ENCODE results near the gene FOXS1. TPM values are rescaled to one million over a fixed set of nuclear protein-coding genes. Genes with fewer than 3 reads are reported as not detected.
"Not testable (repeated sequence)": the region's sequence is repeated elsewhere in the genome, so short reads cannot be mapped to it uniquely, and the experiment has no call there.

FOXS1 gene
- total RNA-seq, 1 donor from 2014 or later: not detected

DNA sequence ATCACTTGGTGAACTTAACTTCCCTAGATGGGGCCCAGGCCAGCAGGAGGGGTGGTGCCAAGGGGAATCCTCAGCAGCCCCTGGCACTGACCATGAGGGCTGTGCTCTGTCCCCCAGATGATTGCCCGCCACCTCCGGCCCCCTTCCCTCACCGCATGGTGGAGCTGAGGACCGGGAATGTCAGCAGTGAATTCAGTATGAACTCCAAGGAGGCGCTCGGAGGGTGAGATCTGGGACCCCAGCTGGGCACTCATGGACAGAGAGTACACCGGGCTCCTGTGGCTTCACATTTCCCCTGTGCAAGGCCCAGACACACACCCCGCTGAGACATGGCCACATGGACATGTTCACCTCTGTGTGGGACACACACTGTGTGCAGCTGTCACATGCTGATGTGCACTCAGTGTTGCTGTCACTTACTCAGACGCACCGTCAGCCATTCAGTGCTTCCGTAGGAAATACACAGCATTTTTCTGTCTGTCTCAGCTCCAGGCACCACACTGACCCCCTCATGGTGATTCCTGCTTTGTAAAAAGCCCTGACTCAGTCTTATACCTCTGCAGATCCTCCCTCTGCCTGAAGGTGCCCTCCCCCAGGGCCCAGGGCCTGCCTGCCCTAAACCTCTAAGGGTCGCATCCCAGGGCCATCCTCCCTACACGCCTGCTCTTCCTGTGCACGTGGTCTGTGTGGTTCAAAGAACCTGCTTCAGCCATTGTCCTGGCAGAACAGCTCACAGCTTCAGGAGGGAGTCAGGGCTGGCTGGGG lies 21.9 kb downstream of the FOXS1 start:
- intact Hi-C loops (cut with micrococcal nuclease): loop anchor here (1.0 to 2.0 kb wide), 3 partner anchors 23 to 829 kb away; no protein-coding TSS in a partner anchor

DNA sequence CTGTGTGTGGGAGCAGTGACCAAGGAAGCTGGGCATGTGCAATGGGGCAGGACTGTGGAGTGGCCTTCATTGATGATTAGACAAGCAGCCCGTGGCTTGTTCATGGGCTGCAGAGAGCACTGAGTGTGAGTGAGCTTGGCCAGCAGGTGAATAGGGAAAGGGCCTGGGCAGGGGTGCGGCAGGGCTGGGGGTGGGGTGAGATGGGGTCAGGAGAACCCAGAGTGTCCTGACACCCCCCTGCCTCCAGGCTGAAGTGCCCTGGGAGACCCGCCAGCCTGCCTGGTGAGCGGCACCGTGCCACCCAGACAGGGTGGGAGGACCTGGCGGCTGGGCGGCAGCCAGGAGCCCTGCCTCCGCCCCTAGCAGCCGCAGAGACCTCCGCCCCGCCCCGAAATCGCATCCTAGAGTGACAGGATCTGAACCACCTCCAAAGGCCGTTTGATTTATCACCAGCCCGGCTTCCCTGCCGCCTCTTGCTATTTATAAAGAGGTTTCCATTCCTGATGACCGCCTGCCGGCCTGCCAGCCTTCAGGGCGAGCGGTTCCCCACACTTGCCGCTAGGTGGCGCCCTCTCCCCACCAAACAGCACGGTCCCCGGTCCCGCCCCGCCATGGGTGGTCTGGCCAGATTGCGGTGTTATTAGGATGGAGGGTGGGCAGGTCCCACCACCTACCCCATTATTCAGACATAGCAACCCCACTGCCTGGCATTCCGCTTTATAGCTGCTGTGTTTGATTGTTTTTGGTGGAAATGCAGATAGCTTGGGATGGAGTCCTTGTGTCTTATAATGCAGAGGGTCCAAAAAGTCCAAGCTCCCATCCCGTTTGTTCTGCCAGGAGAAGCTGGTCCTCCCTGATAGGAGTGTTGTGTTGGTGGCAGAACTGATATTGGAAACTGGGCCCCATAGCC lies 22.7 kb downstream of the FOXS1 start:
- intact Hi-C loops (cut with micrococcal nuclease): loop anchor here (1.0 to 2.0 kb wide), 5 partner anchors 24 to 830 kb away; partner anchors contain the start of gene PDRG1

DNA sequence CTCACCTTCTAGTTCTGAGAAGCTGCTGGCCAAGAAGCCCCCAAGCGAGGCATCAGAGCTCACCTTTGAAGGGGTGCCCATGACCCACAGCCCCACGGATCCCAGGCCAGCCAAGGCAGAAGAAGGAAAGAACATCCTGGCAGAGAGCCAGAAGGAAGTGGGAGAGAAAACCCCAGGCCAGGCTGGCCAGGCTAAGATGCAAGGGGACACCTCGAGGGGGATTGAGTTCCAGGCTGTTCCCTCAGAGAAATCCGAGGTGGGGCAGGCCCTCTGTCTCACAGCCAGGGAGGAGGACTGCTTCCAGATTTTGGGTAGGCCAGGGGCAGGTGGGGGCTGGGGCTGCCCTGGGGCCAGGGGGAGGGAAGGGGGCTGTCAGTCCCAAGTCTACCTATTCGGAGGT lies 24.0 kb downstream of the FOXS1 start:
- intact Hi-C loops (cut with micrococcal nuclease): no loop called here

DNA sequence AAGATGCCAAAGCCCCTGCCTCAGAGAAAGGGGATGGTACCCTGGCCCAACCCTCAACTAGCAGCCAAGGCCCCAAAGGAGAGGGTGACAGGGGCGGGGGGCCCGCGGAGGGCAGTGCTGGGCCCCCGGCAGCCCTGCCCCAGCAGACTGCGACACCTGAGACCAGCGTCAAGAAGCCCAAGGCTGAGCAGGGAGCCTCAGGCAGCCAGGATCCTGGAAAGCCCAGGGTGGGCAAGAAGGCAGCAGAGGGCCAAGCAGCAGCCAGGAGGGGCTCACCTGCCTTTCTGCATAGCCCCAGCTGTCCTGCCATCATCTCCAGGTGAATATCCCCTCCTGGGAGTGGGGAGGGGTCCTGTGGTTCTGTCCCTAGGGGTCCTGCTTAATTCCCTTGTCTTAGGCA lies 25.2 kb downstream of the FOXS1 start:
- intact Hi-C loops (cut with micrococcal nuclease): no loop called here

DNA sequence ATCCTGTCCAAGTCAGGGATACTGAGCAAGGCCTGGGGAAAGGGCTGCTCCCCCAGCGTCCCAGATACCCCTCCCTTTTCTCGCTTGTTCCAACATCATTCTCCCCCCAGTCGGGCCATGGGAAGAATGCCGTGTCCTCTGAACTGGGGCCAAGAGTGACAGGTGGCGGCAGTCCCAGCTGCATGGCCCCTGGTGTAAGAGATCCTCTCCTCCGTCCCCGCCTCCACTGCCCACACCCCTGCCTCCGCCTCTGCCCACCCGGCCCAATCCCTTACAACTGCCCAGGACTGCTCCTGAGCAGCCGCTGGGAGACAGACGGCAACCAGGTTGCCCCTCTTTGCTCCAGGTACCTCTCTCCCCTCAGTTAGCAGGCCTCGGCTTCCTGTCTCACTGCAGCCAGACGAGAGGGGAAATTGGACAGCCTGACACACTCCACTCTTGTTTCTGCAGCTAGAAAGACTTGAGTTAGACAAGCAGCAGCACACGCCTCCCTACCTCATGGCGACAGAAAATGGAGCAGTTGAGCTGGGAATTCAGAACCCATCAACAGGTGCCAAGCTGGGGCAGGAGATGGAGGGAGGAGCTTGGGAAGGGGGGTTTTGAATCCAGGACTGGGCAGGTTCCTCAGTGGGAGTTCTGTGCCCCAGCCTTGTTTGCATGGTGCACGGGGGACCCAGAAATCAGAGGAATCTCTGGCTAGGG lies 26.2 kb downstream of the FOXS1 start, which contains the start of gene MYLK2:
MYLK2 (plus strand) TSS at position 274 of the 702 bp plus-strand sequence; CDS start at position 499, 225 bp downstream.
- intact Hi-C loops (cut with micrococcal nuclease): no loop called here

DNA sequence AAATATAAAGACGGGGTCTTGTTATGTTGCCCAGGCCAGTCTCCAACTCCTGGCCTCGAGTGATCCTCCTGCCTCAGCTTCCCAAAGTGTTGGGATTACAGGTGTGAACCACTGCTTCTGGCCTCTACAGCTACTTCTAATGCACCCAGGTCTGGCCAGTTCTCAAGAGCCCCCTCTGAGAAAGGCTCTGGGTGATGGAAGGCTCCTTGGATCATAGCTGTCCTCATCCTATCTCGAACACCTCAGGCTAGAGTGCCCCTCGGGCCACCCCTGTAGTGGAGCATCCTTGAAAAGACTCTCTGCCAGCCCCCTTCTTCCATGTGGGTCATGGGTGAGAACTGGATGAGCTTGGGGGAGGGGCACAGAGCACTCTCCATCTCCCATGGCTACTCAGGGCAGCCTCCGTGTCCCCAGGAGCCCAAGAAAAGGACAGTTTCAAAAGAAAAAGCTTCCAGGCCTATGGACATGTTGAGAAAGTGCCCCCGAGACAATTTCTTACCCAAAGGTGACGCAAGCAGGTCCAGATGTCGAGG lies 27.0 kb downstream of the FOXS1 start:
- intact Hi-C loops (cut with micrococcal nuclease): no loop called here

DNA sequence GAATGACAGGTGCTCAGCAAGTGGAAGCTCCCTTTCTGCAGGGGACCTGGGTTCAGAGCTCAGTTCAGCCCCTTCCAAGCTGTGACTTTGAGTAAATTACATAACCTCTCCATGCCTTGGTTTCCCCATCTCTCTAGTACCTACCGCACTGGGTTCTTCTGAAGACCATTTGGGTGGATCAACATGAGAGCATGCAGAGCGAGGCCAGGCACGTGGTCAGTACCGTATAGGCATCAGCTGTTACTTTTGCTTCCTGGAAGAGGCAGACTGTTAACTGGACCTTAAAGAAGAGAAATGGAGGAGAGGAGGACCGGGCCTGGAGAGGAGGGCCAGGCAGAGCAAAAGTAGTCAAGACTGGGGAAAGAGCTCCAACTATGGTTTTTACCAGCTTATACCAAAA lies 27.9 kb downstream of the FOXS1 start:
- intact Hi-C loops (cut with micrococcal nuclease): no loop called here

DNA sequence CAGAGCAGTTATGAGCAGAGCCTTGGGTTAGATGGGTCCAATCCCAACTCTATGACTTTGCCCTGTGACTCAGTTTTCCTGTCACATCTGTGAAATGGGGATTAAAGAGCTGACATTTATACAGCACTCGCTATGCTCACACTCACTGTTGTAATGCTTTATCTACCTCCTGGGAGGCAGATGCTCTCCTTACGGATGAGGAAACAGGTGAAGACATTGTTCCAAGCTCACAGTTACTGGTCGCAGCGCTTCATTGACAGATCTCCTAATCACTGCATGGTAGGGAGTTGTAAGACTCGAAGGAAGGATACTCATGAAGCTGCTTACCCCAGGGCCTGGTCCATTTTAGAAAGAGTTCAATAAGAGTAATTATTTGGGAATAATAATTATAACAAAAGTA lies 29.2 kb downstream of the FOXS1 start:
- intact Hi-C loops (cut with micrococcal nuclease): no loop called here

DNA sequence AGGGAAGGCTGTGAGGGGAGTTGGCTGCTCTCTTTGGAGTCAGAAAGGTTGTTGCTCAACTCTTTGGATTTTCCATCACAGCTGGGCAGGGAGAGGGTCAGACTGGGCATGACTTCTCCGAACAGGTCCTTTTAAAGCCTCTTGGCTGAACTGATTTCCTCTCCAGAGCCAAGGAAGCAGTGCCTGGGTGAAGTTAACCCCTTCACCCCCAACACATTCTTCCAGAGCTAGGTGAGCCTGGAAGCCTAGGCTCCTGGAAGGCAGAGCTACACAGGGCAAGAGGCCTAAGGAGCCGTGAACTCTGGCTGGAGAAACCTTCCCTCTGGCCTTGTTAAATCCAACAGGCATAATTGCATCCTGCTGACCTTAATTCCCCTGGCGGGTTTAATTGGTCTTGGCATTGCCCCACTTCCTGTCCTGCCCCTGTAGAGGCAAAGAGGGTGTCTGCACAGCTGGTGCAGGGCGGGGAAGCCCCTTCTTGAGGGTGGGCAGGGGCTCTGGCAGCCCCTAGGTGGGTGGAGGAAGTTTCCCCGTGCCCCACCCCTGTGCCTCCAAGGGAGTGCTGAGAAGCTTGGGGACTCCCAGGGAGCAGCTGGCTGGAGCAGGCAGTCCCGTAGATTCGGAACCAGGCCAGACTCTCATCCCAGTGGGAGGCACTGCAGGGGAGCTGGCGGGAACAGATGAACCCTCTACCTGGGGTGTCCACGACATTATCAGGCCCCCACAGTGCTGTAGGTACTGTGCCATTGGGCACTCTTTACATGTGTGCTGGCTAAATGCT lies 29.8 kb downstream of the FOXS1 start:
- intact Hi-C loops (cut with micrococcal nuclease): no loop called here

DNA sequence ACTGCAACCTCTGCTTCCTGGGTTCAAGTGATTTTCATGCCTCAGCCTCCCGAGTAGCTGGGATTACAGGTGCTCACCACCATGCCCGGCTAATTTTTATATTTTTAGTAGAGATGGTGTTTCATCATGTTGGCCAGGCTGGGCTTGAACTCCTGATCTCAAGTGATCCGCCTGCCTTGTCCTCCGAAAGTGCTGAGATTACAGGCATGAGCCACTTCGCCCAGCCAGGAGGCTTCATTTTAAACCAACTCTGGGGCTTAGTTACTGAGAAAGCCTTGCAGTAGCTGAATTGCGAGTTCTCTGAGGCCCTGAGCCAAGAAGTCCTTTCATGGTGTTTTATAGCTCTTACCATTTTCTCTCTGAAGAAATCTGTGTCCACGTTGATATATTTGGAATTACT lies 31.3 kb downstream of the FOXS1 start:
- intact Hi-C loops (cut with micrococcal nuclease): not testable (repeated sequence)

DNA sequence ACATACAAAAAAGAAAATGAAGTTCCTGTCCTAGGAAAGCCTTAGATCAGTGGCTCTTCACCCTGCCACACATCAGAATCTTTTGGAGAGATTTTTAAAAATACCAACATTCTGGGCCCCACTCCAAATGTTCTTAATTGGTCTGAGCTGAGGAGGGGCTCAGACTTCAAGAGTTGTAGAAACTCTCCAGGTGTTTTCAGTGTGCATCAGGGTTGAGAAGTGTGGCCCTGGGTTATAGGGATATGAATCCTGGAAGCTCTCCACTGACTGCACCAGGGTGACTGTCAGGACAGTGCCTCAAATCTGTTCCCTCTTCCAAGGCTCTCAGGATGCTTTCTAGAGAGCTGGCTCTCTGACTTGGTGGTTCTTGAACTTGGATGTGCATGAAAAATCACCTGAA lies 31.8 kb downstream of the FOXS1 start:
- intact Hi-C loops (cut with micrococcal nuclease): no loop called here

DNA sequence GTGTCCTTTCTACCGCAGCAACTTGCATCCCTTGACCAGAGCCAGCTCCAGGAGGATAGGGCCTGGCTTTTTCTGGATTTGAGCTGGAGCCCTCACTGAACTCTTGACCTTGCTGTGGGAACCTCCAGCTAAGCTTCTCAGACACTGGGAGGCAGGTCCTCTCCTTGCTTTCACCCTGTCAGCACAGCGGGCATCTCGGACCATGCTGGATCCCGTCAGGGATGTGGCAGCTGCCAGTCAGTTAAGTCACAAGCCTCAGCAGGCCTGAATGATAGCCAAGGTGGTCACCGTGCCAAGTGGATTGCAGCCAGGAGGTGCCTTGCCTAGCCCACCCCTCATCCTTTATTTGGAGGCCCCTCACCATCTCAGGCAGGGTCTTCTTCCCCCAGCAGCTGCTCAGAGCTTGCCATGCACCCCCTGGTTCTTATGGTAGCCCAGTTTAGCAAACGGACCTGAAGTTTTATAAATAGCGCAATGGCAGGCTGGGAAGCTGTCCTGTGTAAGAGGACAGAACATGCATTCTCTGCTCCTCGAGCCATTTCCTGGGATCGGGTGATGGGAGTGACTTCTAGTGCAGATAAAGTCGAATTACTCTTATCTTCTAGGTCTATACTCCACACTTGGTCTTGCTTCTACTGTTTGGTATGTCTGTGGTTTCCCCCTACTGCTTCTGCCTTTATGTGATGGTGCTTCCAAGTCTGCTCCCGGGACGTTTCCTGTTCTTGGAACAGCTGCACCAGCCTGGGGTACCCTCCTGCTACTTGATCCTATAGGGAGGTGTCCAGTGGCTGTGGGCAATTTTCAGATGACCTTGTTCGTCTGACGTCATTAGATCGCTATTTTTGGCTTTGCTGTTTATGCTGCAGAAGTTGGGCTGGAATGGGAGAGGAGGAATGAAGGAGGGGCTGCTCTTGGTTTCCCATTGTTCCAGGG lies 33.3 kb downstream of the FOXS1 start:
- intact Hi-C loops (cut with micrococcal nuclease): no loop called here

DNA sequence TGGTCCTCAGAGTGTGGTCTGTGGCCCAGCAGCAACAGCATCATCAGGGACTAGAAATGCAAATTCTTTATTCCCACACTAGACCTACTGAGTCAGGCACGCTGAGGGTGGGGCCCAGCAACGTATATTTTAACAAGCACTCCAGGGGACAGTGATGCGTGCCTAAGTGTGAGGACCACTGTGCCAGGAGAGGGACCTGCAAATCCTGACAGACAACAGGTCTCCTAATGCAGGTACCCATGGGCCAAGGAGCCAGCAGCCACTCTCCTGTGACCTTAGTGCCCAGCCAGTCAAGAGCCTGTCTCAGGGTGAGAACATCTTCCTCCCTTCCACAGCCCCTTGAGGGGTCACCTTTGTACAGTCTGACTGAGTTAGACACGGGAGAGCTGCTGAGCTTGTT lies 34.2 kb downstream of the FOXS1 start:
- intact Hi-C loops (cut with micrococcal nuclease): no loop called here

DNA sequence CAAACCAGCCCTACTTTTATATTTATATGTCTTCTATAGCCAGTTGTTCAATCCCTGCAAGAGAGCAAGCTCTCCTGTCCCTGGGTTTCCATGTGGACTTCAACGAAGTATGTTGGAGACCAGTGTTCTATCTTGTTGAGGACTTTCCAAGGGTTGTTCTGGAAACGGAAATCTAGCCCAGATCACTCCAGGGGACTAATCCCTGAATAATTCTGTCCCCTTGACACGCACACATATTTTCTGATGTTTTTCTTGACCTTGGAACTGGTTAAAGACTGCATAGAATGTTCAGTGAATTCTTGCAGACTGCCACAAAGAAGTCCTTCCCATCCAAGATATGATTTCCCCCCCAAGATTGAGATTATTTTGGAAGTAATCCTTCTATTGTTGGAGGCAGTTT lies 35.7 kb downstream of the FOXS1 start:
- intact Hi-C loops (cut with micrococcal nuclease): no loop called here

DNA sequence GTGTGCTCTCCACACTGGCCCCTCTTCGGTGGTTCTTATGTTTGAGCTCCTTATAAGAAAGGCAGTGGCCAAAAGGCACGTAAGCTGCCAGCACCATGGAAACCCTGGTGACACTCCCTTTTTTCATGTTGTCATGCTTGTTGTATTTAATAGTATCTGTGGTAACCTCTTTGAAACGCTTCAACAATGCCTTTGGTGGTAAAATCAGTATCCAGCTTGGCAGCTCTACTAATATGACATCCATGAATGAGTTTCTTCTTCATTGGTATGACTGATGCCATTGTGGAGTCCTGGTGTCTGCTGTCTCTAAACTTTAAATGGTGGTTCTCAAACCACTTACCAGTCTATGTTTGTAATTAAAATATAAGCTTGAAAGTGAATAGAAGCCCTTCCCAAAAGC lies 36.9 kb downstream of the FOXS1 start:
- intact Hi-C loops (cut with micrococcal nuclease): no loop called here

DNA sequence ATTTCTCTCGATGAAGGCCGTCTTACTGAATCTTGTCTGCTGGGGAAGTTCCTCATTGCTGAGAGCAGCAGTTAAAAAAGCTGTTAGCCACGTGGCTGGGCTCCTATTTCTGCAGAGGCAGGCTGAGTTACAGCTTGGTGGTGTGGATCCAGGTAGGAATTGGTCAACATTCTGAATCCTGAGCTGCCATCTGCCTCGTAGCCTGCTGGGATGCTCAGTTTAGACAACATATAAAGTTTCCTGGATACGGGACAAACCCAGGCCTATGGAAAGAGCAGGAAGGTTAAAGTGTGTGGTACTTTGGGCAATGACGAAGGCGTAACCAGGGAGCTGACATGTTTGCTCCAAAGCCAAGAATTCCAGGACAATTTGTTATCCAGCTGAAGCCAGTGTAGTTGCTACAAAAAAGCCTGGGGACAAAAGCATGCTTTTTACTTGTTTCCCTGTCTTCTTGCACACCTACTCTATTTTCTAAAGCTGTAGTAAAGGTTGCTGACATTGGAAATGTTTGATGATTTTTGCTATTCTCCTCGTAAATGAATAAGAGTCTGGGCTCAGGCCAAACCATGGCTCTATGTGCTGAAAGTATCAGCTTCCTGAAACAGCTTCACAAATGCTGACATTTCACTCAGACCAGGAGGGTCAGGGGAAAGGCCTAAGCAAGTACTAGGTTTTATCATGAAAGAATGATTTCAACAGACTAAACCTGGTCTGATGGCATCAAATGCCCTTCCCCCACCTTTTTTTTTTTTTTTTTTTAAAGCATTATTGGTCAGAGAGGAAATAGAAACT lies 38.6 kb downstream of the FOXS1 start:
- intact Hi-C loops (cut with micrococcal nuclease): no loop called here

DNA sequence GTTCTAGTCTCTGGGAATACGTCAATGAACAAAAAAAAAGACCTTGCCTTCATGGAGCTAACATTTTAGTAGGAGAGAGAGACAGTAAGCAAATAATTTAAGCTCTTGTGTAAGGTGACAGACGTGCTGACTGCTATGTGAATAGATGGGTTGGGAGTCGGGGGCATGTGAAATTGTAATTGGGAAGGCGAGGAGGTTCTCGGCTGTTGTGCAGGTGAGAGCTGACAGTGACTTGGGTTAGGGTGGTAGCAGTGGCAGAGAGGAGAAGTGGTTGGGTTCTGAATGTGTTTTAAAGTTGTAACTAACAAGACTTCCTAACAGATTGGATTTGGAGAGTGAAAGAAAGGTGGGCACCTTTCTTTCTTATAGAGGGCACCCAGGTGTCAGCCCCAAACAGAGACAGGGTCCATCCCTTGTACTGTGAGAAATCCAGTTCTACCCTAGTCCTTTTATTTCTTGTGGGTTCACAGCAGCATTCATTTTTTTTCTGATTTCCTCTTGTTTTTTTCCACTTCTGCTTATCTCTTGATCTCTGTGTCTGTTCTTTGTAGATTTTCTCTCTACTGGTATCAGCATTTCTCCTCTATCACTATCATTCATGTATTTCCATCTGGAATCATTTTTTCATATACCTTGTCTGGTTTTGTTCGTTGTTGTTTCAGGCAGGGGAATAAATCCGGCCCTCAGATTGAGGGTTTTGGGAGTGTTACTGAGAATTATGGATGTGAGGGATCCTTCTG lies 41.7 kb downstream of the FOXS1 start:
- intact Hi-C loops (cut with micrococcal nuclease): no loop called here

DNA sequence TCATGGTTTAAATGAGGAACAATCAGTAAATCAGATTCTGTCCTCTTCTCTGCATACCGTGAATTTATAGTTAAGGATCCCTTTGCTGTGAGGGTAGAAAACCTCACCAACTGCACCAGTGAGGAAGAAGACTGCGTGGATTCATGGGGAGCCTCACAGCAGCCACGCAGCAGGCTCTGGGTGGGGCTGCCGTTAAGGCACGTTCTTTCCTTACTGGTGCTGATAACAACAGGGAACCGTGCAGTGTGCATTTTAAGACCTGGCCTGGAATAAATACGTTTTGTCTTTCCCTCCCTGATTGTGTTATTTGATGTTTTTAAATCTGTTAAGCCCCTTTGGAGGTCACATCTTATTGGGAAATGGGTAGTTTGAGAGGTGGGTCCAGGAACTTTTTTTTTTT lies 43.9 kb downstream of the FOXS1 start:
- intact Hi-C loops (cut with micrococcal nuclease): no loop called here
